ENCODE measurements around the gene QRICH2. TPM values are rescaled to one million over a fixed set of nuclear protein-coding genes. Genes with fewer than 3 reads are reported as not detected.

The QRICH2 gene
- total and polyA plus RNA-seq, 10 of the 15 experiments (the other 5 are each of a cell fraction or from before 2014, with no cell fraction given): 0.04 to 0.72 (median 0.25) TPM

DNA sequence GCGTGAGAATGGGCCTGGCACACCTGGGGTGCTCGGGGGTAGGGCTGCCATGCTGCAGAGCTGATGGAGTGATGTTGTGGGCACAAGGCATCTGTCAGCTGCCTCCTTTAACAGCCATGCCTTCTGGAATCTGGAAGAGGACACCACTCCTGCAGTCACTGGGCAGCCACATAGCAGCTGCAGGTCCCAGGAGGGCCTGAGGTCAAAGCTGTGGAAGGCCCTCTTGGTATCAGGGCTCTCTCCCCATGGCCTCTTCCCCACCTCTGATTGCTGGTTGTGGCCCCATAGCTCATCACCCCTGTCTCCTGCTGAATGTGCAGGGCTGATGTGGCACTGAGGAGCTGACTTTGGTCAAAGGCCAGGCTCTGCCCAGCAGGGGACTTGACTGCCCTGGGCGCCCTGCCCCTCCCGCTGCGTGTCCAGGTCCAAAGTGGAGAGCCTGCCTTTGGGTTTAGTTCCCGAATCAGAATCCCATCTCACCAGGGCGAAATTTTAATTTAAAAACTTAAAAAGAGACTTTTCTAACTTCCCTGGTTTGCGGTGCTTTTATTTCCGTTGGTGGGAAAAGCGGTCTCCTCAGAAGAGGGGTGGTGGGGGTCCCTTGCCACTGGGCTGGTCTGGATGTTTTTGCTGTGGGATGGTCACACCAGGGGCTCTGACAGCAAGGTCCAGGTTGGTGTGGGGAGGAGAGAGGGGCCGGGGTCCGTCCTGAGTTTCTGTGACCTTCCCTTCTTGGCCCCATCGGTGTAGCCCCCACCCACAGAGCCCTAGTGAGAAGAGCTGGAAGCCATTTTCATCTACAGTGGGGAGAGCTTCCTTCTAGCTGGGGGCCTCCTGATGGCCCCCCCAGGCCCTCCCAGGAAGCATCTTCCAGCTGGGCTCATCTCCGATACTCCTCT is 37.1 kb downstream of the QRICH2 start:
- H3K4me2 ChIP-seq (ENCODE audit: control insufficient read depth, insufficient read depth): peak overlapping the region; percentile 99
- H3K4me1 ChIP-seq (ENCODE audit: control insufficient read depth, insufficient read depth, low read length): peaks cover 48% of the 10 kb centered on the region
- peak; percentile 65; the same call in 1 of the 2 replicates for TF ChIP-seq CHD1 (IDR thresholded peaks at IDR 0.05; ENCODE audit: low read depth, low read length)
- TF ChIP-seq EZH2 (IDR thresholded peaks at IDR 0.05; ENCODE audit: borderline replicate concordance, control insufficient read depth, low read depth, low read length): no peak
- TF ChIP-seq, protein P1, sequence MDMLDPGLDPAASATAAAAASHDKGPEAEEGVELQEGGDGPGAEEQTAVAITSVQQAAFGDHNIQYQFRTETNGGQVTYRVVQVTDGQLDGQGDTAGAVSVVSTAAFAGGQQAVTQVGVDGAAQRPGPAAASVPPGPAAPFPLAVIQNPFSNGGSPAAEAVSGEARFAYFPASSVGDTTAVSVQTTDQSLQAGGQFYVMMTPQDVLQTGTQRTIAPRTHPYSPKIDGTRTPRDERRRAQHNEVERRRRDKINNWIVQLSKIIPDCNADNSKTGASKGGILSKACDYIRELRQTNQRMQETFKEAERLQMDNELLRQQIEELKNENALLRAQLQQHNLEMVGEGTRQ (IDR thresholded peaks at IDR 0.05; ENCODE audit: borderline replicate concordance, low read depth, low read length): no peak
- peak; percentile 78 for TF ChIP-seq NR2F1 (conservative IDR thresholded peaks at IDR 0.05)
- peak; percentile 52; the same call in 1 of the 2 replicates for TF ChIP-seq MXI1 (IDR thresholded peaks at IDR 0.05; ENCODE audit: low read depth, low read length)
- no peak for TF ChIP-seq EED (IDR thresholded peaks at IDR 0.05; ENCODE audit: low read depth)
- TF ChIP-seq, protein P2, sequence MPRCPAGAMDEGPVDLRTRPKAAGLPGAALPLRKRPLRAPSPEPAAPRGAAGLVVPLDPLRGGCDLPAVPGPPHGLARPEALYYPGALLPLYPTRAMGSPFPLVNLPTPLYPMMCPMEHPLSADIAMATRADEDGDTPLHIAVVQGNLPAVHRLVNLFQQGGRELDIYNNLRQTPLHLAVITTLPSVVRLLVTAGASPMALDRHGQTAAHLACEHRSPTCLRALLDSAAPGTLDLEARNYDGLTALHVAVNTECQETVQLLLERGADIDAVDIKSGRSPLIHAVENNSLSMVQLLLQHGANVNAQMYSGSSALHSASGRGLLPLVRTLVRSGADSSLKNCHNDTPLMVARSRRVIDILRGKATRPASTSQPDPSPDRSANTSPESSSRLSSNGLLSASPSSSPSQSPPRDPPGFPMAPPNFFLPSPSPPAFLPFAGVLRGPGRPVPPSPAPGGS (IDR thresholded peaks at IDR 0.05; ENCODE audit: borderline replicate concordance, insufficient read depth, low read depth, low read length, poor library complexity, severe bottlenecking): peak; percentile 30
- peak; percentile 58; the same call in 1 of the 2 replicates for TF ChIP-seq HDGF (IDR thresholded peaks at IDR 0.05)
- TF ChIP-seq, protein P3, sequence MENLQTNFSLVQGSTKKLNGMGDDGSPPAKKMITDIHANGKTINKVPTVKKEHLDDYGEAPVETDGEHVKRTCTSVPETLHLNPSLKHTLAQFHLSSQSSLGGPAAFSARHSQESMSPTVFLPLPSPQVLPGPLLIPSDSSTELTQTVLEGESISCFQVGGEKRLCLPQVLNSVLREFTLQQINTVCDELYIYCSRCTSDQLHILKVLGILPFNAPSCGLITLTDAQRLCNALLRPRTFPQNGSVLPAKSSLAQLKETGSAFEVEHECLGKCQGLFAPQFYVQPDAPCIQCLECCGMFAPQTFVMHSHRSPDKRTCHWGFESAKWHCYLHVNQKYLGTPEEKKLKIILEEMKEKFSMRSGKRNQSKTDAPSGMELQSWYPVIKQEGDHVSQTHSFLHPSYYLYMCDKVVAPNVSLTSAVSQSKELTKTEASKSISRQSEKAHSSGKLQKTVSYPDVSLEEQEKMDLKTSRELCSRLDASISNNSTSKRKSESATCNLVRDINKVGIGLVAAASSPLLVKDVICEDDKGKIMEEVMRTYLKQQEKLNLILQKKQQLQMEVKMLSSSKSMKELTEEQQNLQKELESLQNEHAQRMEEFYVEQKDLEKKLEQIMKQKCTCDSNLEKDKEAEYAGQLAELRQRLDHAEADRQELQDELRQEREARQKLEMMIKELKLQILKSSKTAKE (IDR thresholded peaks at IDR 0.05; ENCODE audit: low read depth, poor library complexity, severe bottlenecking): no peak
- peak; percentile 13; the same call in 1 of the 2 replicates for TF ChIP-seq IKZF1 (conservative IDR thresholded peaks at IDR 0.05)
- peak; percentile 74; the same call in 1 of the 3 replicates for TF ChIP-seq POU2F2 (IDR thresholded peaks at IDR 0.05; ENCODE audit: borderline replicate concordance, low read depth, low read length)
- TF ChIP-seq ZBED1 (IDR thresholded peaks at IDR 0.05; ENCODE audit: borderline replicate concordance): no peak; the same call in 1 of the 2 replicates
- peak; percentile 50; the same call in 1 of the 2 replicates for TF ChIP-seq LARP7 (IDR thresholded peaks at IDR 0.05)
- peak; percentile 63; the same call in 1 of the 2 replicates for TF ChIP-seq TCF12 (IDR thresholded peaks at IDR 0.05; ENCODE audit: low read depth, low read length)
- peak; percentile 57; the same call in 1 of the 2 replicates for TF ChIP-seq SMAD5 (IDR thresholded peaks at IDR 0.05; ENCODE audit: low read depth)
- no peak for TF ChIP-seq SPI1 (IDR thresholded peaks at IDR 0.05; ENCODE audit: borderline replicate concordance, insufficient read depth, low read depth, low read length)
- peak; percentile 53; the same call in 1 of the 2 replicates for TF ChIP-seq POLR2AphosphoS2 (IDR thresholded peaks at IDR 0.05; ENCODE audit: low read depth, low read length)
- no peak for TF ChIP-seq PML (IDR thresholded peaks at IDR 0.05; ENCODE audit: low read length)

More for the DNA sequence above, 37.1 kb downstream of the QRICH2 start:
- ATAC-seq: peak; percentile 8
- peak overlapping the region; percentile 99 for H3K27ac ChIP-seq (ENCODE audit: control insufficient read depth, insufficient read depth)
- peak overlapping the region; percentile 85 for H3K4me3 ChIP-seq
- peak overlapping the region; percentile 99 for H3K9ac ChIP-seq (ENCODE audit: control insufficient read depth, insufficient read depth, low read length)
- H3K9me3 ChIP-seq (replicated peaks; ENCODE audit: control insufficient read depth, insufficient read depth, low read length): no peaks in the 10 kb centered on the region
- DNase-seq (ENCODE audit: low read depth, low spot score): no peak
- intact Hi-C loops (cut with micrococcal nuclease; ENCODE audit: unreplicated experiment): no loop called here
- CTCF ChIA-PET: interaction anchor here (1.2 to 10.6 kb wide), 6 partner anchors 9 to 146 kb away, joined by 3 to 160 read pairs (median 8); no protein-coding TSS in a partner anchor
- peaks cover 63% of the 10 kb centered on the region for H3K79me2 ChIP-seq (ENCODE audit: control insufficient read depth, insufficient read depth, low read length)
- H3K36me3 ChIP-seq (ENCODE audit: control insufficient read depth in 2 of 2, insufficient read depth in 2 of 2, low read length in 1 of 2): no peaks in the 10 kb centered on the region; a peak in 1 of 4 replicates
- in situ Hi-C loops (cut with MboI): loop anchor here (25.0 kb wide), 2 partner anchors 1191 to 1891 kb away; partner anchors contain the start of gene SYNGR2
- no peaks in the 10 kb centered on the region for H4K20me1 ChIP-seq (ENCODE audit: control insufficient read depth, insufficient read depth)
- RAD21 ChIA-PET (ENCODE audit: unreplicated experiment): interaction anchor here (0.8 to 18.5 kb wide), 9 partner anchors 8 to 148 kb away, joined by 3 to 419 read pairs (median 18); partner anchors contain the start of gene UBALD2
- FAIRE-seq: peak; percentile 78
- no TSS peak for BruUV-seq (replicated peaks)
- 4% methylated on average over 12 of the region's 14 CpGs for WGBS (ENCODE audit: insufficient coverage, insufficient replicate concordance, low lambda C conversion rate, missing lambda C conversion rate)
- SMC1A ChIA-PET (ENCODE audit: uncharacterized antibody, unreplicated experiment): interaction anchor here (0.8 to 10.2 kb wide), 12 partner anchors 9 to 146 kb away, joined by 3 to 152 read pairs (median 6); partner anchors contain the start of gene UBALD2
- no peaks in the 10 kb centered on the region for H3K27me3 ChIP-seq (replicated peaks in 1 of 2; ENCODE audit: control insufficient read depth in 2 of 2, insufficient read depth in 2 of 2, low read length in 1 of 2)
- H2AFZ ChIP-seq (ENCODE audit: control insufficient read depth, low read depth, low read length): no peak overlapping the region
- POLR2A ChIA-PET: interaction anchor here (1.0 to 17.9 kb wide), 6 partner anchors 9 to 85 kb away, joined by 3 to 427 read pairs (median 44); partner anchors contain the start of genes RNF157 and UBALD2
